Activated CD8-positive, alpha-beta memory T cell treated with anti-CD3 and anti-CD28 coated beads, Interleukin-2, amount 50 U/mL, for 24 hours (primary cell): ENCODE results near the gene PSMB10.

Experiments used
- DNase-seq: peaks from one replicate; pipeline ENCODE4 v3.0.0-alpha.2; 2020; ENCODE audit errors: extremely low read depth

The PSMB10 gene

DNA sequence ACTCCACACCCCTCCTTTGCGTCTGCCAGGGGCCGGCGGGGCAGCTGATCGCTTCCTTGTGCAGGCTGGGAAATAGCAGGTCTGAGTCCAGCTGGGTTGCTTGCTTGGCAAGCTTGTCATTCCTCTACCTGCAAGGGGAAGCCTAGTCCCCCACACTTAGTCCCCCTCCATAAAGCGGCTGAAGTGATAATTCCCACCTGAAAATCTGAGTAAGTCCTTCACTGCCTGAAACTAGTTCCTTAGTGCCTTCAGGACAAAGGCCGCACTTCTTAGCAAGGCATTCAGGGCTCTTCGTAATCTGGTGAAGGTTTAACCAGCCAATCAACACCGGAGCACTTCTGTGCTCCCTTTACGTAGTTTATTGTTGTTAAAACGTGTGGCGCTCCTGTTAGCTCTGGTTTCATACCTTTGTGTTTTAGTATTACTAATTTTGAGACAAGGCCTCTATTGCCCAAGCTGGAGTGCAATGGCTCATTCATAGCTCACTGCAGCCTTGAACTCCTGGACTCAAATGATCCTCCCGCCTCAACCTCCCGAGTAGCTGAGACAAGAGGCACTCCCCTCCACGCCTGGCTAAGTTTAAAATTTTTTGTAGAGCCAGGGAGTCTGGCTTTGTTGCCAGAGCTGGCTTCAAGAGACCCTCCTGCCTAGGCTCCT, 42.8 kb downstream of the PSMB10 start:
- no peak for DNase-seq

DNA sequence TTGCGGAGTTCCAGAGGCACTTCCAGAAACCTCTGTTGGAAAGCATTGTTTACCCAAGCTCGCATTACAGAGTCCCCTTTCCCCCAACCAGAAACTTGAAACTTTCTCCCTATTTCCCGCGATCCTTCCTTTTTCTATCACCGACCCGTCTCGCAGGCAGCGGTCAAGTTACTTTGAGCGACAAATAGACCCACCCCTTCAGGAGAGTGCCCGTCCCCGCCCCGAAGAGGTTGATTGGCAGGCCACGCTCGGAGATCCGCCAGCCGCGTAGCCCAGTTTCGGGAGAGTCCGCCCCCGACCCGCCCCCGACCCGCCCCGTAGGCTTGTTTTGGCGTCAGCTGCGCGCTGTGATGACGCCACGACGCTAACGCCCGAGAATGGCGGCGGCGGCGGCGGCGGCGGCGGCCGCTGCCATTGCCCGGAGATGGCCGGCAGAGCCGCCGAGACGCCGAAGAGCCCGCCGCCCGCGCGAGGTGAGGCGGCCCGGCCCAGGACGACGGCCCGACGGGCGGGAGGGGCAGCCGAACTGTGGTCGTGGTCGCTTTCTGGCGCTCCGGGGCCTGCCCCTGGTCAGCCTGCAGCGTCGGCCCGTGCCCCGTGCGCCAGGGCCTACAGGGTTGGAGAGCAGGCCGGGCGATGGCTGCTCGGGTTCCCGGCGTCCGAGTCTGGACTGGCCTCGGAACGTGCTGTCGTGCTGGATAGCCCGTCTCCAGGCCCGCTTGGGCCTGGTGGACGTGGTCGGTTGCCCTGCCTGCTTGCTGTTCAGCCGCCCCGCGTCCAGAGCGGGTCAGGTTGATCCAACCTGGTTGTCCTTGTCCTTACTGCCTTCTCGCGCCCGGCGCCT, 43.5 kb downstream of the PSMB10 start, which contains the start of gene PSKH1:
PSKH1 (plus strand) TSS at position 356 of the 844 bp plus-strand sequence. CDS start 15,496 bp downstream, outside the sequence.
- peak; percentile 87 for DNase-seq

DNA sequence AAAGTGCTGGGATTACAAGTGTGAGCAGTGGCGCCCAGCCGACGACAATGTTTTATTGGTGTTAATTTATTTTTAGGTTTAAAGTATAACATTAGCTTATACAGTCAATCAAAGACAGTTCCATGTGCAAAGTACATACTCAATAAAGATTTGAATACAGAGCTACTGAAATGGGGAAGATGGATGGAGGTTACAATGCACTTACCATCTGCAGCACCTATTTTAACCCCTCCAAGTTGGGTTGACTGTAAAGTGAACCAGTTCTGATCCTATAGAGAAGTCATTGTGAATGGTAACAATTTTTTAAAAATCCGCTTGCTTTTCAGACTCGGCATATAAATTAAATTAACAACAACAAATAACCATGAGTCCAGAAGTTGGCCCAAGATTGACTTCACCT, 44.3 kb downstream of the PSMB10 start:
- DNase-seq = no peak

DNA sequence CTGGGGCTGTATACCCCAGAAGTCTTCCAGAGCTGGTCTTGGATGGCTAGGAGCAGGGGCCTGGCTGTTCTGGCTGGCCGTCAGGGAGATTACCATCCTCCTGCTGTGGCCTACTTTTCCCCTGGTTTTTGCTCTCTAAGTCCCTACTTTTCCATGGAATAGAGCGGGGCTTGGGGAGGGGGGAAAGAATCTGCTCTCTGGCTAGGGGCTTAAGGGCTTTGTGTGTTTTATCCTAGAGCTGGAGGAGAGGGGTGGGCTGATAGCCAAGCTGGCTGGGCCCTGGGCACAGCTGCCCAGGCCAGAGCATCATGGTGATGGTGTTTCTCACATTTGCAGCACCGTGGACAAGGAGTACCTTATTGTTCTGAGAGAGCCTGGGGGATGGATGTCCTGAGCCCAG, 48.3 kb downstream of the PSMB10 start:
- DNase-seq = no peak

DNA sequence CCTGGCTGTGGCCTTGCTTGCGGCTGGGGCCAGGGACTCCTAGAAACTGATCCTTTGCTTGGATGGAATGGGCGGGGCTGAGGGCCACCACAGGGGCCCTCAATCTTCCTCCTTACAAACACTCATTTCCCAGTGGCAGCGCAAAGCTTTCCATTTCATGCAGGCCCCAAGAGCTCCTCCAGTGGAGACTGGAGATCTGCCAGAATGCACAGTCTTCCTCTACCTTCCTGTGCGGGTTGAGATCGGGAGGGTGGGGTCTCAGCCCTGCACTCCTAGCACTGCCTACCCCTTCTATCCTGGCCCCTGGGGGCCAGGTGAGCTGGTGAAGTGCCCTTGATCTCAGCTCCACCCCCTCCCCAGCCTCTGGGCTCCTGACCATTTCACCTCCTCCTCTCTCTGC, 50.3 kb downstream of the PSMB10 start:
- no peak for DNase-seq

DNA sequence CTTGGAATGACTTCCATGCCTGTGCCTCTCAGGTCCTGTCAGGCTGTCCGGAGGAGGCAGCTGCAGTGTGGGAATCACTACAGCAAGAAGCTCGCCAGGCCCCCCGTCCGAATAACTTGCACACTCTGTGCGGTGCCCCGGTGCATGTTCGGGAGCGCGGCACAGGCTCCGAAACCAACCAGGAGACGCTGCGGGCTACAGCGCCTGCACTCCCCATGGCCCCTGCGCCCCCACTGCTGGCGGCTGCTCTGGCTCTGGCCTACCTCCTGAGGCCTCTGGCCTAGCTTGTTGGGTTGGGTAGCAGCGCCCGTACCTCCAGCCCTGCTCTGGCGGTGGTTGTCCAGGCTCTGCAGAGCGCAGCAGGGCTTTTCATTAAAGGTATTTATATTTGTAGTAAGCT, 50.7 kb downstream of the PSMB10 start:
- DNase-seq = no peak

DNA sequence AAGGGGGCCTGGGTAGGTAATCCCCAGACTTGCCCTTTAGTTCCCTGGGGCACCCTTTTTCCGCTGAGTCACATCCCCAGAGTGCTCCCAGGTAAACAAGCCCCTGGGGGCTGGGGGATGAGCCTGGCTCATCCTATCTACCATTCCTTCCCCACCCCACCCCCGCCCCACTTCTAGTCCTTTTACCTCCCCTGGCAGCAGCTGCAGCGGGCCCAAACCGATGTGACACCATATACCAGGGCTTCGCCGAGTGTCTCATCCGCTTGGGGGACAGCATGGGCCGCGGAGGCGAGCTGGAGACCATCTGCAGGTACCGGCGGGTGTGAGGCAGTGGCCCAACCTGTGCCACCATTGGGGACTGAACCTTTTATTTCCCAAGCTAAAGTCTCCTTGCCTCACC, 51.1 kb downstream of the PSMB10 start:
- DNase-seq = no peak

DNA sequence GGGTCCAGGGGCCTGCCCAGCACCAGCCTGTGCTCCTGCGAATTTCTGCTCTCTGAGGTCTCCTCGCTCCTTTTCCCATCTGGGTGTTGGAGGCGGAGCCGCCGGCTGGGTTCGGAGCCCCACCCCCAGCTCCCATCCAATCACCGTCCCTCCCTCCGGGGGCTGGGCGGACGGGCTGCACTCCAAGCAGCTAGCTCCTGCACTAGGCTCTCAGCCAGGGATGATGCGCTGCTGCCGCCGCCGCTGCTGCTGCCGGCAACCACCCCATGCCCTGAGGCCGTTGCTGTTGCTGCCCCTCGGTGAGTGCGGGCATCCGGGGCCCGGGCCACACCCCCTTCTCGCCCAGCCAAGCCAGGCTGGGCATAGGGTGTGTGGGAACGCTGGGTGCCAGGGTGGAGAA, 52.0 kb downstream of the PSMB10 start, which contains the start of gene NRN1L:
NRN1L (plus strand) TSS at position 202 of the 400 bp plus-strand sequence; CDS start at position 221, 19 bp downstream.
- no peak for DNase-seq
